Astrocyte of the spinal cord (primary cell): ENCODE results near the gene RPA1.
A peak's percentile ranks its signal among the peaks of the same experiment; 100 is the strongest.

Source experiments
- DNase-seq: peaks from one replicate; pipeline ENCODE4 v3.0.0; 2011; ENCODE audit warnings: low read depth, low spot score
- H3K4me3 ChIP-seq: 2 replicates; pipeline ENCODE4 v1.5.1; 2011; ENCODE audit warnings: low read depth, mild to moderate bottlenecking, low read length, moderate library complexity
- CTCF ChIP-seq: IDR thresholded peaks from 2 replicates; pipeline ENCODE4 v1.5.1; 2012; ENCODE audit warnings: low read depth, mild to moderate bottlenecking, low read length, inconsistent platforms
- in situ Hi-C: cut with HindIII; loops from 2 replicates; pipeline ENCODE4 v1.10.0; 2017; ENCODE audit warnings: low sequenced_read_pairs

Gene RPA1

GRCh38 chr17:1906662-1907101 lies 76.9 kb downstream of the RPA1 start:
- in situ Hi-C loops = loop anchor here (25.0 kb wide), 1 partner anchor 131 kb away; the partner anchor contains the start of genes DPH1, OVCA2 and RTN4RL1
- DNase-seq = no peak
- H3K4me3 ChIP-seq = no peak overlapping the region
- TF ChIP-seq CTCF = no peak

GRCh38 chr17:1907216-1907631 lies 77.4 kb downstream of the RPA1 start:
- no peak for TF ChIP-seq CTCF
- no peak for DNase-seq
- in situ Hi-C loops = loop anchor here (25.0 kb wide), 1 partner anchor 130 kb away; the partner anchor contains the start of genes DPH1, OVCA2 and RTN4RL1
- no peak overlapping the region for H3K4me3 ChIP-seq

- peak overlapping the region; percentile 21 for H3K4me3 ChIP-seq
- in situ Hi-C loops = loop anchor here (25.0 kb wide), 1 partner anchor 129 kb away; the partner anchor contains the start of genes DPH1, OVCA2 and RTN4RL1
- DNase-seq = peak; percentile 33
- TF ChIP-seq CTCF = no peak
These were observed 78.3 kb downstream of the RPA1 start for GRCh38 chr17:1907909-1908698.

- TF ChIP-seq CTCF = peak; percentile 75
- H3K4me3 ChIP-seq = peak overlapping the region; percentile 21
- peak; percentile 74 for DNase-seq
- in situ Hi-C loops = loop anchor here (25.0 kb wide), 1 partner anchor 128 kb away; the partner anchor contains the start of genes DPH1, OVCA2 and RTN4RL1
These were observed 79.0 kb downstream of the RPA1 start for GRCh38 chr17:1908699-1909309.

GRCh38 chr17:1909985-1910384 lies 80.2 kb downstream of the RPA1 start:
- in situ Hi-C loops = loop anchor here (25.0 kb wide), 1 partner anchor 127 kb away; the partner anchor contains the start of genes DPH1, OVCA2 and RTN4RL1
- no peak for TF ChIP-seq CTCF
- H3K4me3 ChIP-seq = no peak overlapping the region
- DNase-seq = no peak

GRCh38 chr17:1912146-1912545 lies 82.3 kb downstream of the RPA1 start:
- DNase-seq = no peak
- in situ Hi-C loops = loop anchor here (25.0 kb wide), 1 partner anchor 125 kb away; the partner anchor contains the start of genes DPH1, OVCA2 and RTN4RL1
- no peak for TF ChIP-seq CTCF
- H3K4me3 ChIP-seq = no peak overlapping the region
